ENCODE data around the gene ERC2. TPM values are rescaled to one million over a fixed set of nuclear protein-coding genes. Genes with fewer than 3 reads are reported as not detected.

ERC2 gene
- total and polyA plus RNA-seq, 2 donors (not counting 1 experiment from before 2014, with no cell fraction given), result 0.14 to 0.17 TPM

GRCh38 chr3:56339244-56339643 lies 129.0 kb downstream of the ERC2 start:
- no peak overlapping the region for H3K4me3 ChIP-seq (replicated peaks in 1 of 4; ENCODE audit: control extremely low read depth in 1 of 4, insufficient read depth in 1 of 4, low read depth in 3 of 4, low read length in 4 of 4)
- H3K9ac ChIP-seq (ENCODE audit: insufficient read depth, low read length), result no peak overlapping the region
- no peaks in the 10 kb centered on the region for H3K9me3 ChIP-seq (ENCODE audit: control insufficient read depth, insufficient read depth, low read depth, low read length)
- no peaks in the 10 kb centered on the region for H3K4me1 ChIP-seq (ENCODE audit: control insufficient read depth, extremely low read depth, insufficient read depth, low read length)
- no peak overlapping the region for H3K4me2 ChIP-seq (ENCODE audit: extremely low read depth, insufficient read depth, low read length)
- H4K20me1 ChIP-seq (ENCODE audit: control insufficient read depth, extremely low read depth, insufficient read depth, low read length), result no peaks in the 10 kb centered on the region
- TF ChIP-seq EZH2 (IDR thresholded peaks at IDR 0.05; ENCODE audit: low read length, missing control alignments), result no peak
- TF ChIP-seq, protein P1, sequence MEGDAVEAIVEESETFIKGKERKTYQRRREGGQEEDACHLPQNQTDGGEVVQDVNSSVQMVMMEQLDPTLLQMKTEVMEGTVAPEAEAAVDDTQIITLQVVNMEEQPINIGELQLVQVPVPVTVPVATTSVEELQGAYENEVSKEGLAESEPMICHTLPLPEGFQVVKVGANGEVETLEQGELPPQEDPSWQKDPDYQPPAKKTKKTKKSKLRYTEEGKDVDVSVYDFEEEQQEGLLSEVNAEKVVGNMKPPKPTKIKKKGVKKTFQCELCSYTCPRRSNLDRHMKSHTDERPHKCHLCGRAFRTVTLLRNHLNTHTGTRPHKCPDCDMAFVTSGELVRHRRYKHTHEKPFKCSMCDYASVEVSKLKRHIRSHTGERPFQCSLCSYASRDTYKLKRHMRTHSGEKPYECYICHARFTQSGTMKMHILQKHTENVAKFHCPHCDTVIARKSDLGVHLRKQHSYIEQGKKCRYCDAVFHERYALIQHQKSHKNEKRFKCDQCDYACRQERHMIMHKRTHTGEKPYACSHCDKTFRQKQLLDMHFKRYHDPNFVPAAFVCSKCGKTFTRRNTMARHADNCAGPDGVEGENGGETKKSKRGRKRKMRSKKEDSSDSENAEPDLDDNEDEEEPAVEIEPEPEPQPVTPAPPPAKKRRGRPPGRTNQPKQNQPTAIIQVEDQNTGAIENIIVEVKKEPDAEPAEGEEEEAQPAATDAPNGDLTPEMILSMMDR (conservative IDR thresholded peaks at IDR 0.05 in 1 of 2, IDR thresholded peaks at IDR 0.05 in 1 of 2; ENCODE audit: low read depth in 1 of 2, low read length in 2 of 2), result no peak
- H2AFZ ChIP-seq (ENCODE audit: low read length), result no peak overlapping the region
- DNase-seq (ENCODE audit: low read depth in 2 of 2), result no peak
- no peak overlapping the region for H3K27ac ChIP-seq (ENCODE audit: insufficient read depth, low read length)
- H3K79me2 ChIP-seq (ENCODE audit: control insufficient read depth, insufficient read depth, low read length), result no peaks in the 10 kb centered on the region
- H3K36me3 ChIP-seq (ENCODE audit: control insufficient read depth, insufficient read depth, low read length), result no peaks in the 10 kb centered on the region
- H3K27me3 ChIP-seq (ENCODE audit: control insufficient read depth, insufficient read depth, low read length), result peaks cover 2% of the 10 kb centered on the region

DNA sequence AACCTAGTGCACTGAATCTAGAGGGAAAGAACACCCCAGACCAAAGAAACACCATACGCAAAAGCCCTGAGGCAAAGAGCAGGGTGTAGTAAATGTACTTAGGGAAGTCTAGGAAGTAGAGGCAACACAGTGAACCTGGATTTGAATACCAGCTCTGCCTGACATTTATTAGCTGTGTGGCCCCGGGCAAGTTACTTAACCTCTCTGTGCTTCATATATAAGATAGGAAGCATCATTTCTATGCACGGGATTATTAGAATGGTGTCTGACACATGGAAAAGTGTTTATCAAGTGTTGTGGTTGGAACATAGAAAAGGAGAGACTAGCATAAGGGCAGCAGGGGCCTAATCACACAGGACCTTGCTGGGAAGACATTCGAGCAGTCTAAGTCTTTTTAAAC lies 132.2 kb downstream of the ERC2 start:
- TF ChIP-seq EZH2 (IDR thresholded peaks at IDR 0.05; ENCODE audit: low read length, missing control alignments), result no peak
- TF ChIP-seq, protein P1 (conservative IDR thresholded peaks at IDR 0.05 in 1 of 2, IDR thresholded peaks at IDR 0.05 in 1 of 2; ENCODE audit: low read depth in 1 of 2, low read length in 2 of 2), result no peak

DNA sequence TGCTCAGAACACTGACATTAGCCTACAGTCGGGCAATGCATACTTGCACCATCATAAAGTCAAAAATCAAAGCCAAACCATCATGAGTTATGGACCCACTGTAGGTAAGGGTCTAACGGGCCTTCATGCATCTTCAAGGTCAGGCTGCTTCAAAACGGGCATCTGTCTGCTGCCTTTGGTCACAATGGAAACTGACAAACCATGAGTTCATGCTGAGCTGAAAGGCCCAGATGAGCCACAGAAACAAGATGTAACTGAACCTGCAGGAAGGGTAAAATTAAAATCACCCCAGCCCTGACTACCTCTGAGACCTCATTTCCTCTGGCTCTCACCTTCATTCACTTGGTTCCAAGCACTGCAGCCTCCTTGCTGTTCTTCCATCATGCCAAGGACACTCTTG lies 143.8 kb downstream of the ERC2 start:
- H3K4me3 ChIP-seq (replicated peaks in 1 of 4; ENCODE audit: control extremely low read depth in 1 of 4, insufficient read depth in 1 of 4, low read depth in 3 of 4, low read length in 4 of 4), result no peak overlapping the region
- no peaks in the 10 kb centered on the region for H4K20me1 ChIP-seq (ENCODE audit: control insufficient read depth, extremely low read depth, insufficient read depth, low read length)
- no peaks in the 10 kb centered on the region for H3K9me3 ChIP-seq (ENCODE audit: control insufficient read depth, insufficient read depth, low read depth, low read length)
- no peaks in the 10 kb centered on the region for H3K79me2 ChIP-seq (ENCODE audit: control insufficient read depth, insufficient read depth, low read length)
- H3K27me3 ChIP-seq (ENCODE audit: control insufficient read depth, insufficient read depth, low read length), result no peaks in the 10 kb centered on the region
- no peak for DNase-seq (ENCODE audit: low read depth in 2 of 2)
- H3K27ac ChIP-seq (ENCODE audit: insufficient read depth, low read length), result no peak overlapping the region
- no peak overlapping the region for H2AFZ ChIP-seq (ENCODE audit: low read length)
- no peak overlapping the region for H3K9ac ChIP-seq (ENCODE audit: insufficient read depth, low read length)
- no peak for TF ChIP-seq EZH2 (IDR thresholded peaks at IDR 0.05; ENCODE audit: low read length, missing control alignments)
- TF ChIP-seq, protein P1 (conservative IDR thresholded peaks at IDR 0.05 in 1 of 2, IDR thresholded peaks at IDR 0.05 in 1 of 2; ENCODE audit: low read depth in 1 of 2, low read length in 2 of 2), result no peak
- no peak overlapping the region for H3K4me2 ChIP-seq (ENCODE audit: extremely low read depth, insufficient read depth, low read length)
- no peaks in the 10 kb centered on the region for H3K36me3 ChIP-seq (ENCODE audit: control insufficient read depth, insufficient read depth, low read length)
- H3K4me1 ChIP-seq (ENCODE audit: control insufficient read depth, extremely low read depth, insufficient read depth, low read length), result no peaks in the 10 kb centered on the region

More for the DNA sequence above, 132.2 kb downstream of the ERC2 start:
- Histone ChIP-seq H3K9ac (ENCODE audit: insufficient read depth, low read length) (no peak overlapping the region), H3K4me3 (replicated peaks in 1 of 4; ENCODE audit: control extremely low read depth in 1 of 4, insufficient read depth in 1 of 4, low read depth in 3 of 4, low read length in 4 of 4) (no peak overlapping the region), H3K27me3 (ENCODE audit: control insufficient read depth, insufficient read depth, low read length) (peaks cover 2% of the 10 kb centered on the region), H3K79me2 (ENCODE audit: control insufficient read depth, insufficient read depth, low read length) (no peaks in the 10 kb centered on the region), H3K36me3 (ENCODE audit: control insufficient read depth, insufficient read depth, low read length) (no peaks in the 10 kb centered on the region), H4K20me1 (ENCODE audit: control insufficient read depth, extremely low read depth, insufficient read depth, low read length) (no peaks in the 10 kb centered on the region), H3K9me3 (ENCODE audit: control insufficient read depth, insufficient read depth, low read depth, low read length) (no peaks in the 10 kb centered on the region), H3K4me2 (ENCODE audit: extremely low read depth, insufficient read depth, low read length) (no peak overlapping the region), H2AFZ (ENCODE audit: low read length) (no peak overlapping the region), H3K4me1 (ENCODE audit: control insufficient read depth, extremely low read depth, insufficient read depth, low read length) (no peaks in the 10 kb centered on the region), H3K27ac (ENCODE audit: insufficient read depth, low read length) (no peak overlapping the region)
- no peak for DNase-seq (ENCODE audit: low read depth in 2 of 2)

Measured in fibroblast of lung (primary cell).